Bronchial epithelial cell (primary cell): Measurements from ENCODE around the gene IL12RB1. TPM values are rescaled to one million over a fixed set of nuclear protein-coding genes. Genes with fewer than 3 reads are reported as not detected.
A peak's percentile ranks its signal among the peaks of the same experiment; 100 is the strongest.

Experiments used
- DNase-seq: peaks from one replicate; pipeline ENCODE4 v3.0.0-alpha.2; 2010; ENCODE audit warnings: low read depth
- FAIRE-seq: peaks from 2 replicates; lab custom pipeline; 2011; peaks lifted over from hg19 to GRCh38; lab: Jason Lieb, UNC
- H3K27me3 ChIP-seq: 2 replicates; pipeline ENCODE4 v1.5.1; 2011; ENCODE audit warnings: low read length; ENCODE audit not compliant: control insufficient read depth, insufficient read depth
- H3K36me3 ChIP-seq: 2 replicates; pipeline ENCODE4 v1.5.1; 2011; ENCODE audit warnings: low read length; ENCODE audit not compliant: control insufficient read depth, insufficient read depth
- H3K4me3 ChIP-seq: 2 replicates; pipeline ENCODE4 v1.5.1; 2011; ENCODE audit warnings: mild to moderate bottlenecking, low read depth, low read length, control low read depth
- total RNA-seq: library from RNA; depleted of rRNA; stranded (reverse); fragments of >200 nt; gene quantifications from 2 replicates; pipeline ENCODE4 v1.2.1, GENCODE V29; 2014
- TF ChIP-seq, protein P1 (sequence below): IDR thresholded peaks from 2 replicates; pipeline ENCODE4 v1.5.1; 2011; ENCODE audit warnings: mild to moderate bottlenecking, moderate library complexity, low read length, control low read depth, inconsistent platforms; ENCODE audit not compliant: insufficient read depth, severe bottlenecking

Gene IL12RB1
- total RNA-seq, 1 donor from 2014 or later: under 0.01 TPM

DNA sequence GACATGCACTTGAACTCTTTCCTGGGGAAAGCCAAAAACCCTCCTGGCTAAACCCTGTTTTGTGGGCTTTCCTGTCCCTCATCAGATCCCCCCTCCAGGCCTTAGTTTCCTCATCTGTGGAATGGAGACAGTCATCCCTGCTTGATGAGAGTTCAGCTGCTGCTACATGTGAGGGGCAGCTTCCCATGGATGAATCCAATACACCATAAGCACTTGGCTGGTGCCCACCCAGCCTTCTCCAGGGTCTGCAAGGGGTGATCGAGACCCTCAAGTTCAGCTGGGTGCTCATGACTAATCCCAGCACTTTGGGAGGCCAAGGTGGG, 21.6 kb downstream of the IL12RB1 start:
- Histone ChIP-seq H3K36me3 (no peaks in the 10 kb centered on the region), H3K4me3 (no peak overlapping the region), H3K27me3 (no peaks in the 10 kb centered on the region)
- DNase-seq (no peak), FAIRE-seq (peak; percentile 86)
- TF ChIP-seq, protein P1, sequence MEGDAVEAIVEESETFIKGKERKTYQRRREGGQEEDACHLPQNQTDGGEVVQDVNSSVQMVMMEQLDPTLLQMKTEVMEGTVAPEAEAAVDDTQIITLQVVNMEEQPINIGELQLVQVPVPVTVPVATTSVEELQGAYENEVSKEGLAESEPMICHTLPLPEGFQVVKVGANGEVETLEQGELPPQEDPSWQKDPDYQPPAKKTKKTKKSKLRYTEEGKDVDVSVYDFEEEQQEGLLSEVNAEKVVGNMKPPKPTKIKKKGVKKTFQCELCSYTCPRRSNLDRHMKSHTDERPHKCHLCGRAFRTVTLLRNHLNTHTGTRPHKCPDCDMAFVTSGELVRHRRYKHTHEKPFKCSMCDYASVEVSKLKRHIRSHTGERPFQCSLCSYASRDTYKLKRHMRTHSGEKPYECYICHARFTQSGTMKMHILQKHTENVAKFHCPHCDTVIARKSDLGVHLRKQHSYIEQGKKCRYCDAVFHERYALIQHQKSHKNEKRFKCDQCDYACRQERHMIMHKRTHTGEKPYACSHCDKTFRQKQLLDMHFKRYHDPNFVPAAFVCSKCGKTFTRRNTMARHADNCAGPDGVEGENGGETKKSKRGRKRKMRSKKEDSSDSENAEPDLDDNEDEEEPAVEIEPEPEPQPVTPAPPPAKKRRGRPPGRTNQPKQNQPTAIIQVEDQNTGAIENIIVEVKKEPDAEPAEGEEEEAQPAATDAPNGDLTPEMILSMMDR: no peak

DNA sequence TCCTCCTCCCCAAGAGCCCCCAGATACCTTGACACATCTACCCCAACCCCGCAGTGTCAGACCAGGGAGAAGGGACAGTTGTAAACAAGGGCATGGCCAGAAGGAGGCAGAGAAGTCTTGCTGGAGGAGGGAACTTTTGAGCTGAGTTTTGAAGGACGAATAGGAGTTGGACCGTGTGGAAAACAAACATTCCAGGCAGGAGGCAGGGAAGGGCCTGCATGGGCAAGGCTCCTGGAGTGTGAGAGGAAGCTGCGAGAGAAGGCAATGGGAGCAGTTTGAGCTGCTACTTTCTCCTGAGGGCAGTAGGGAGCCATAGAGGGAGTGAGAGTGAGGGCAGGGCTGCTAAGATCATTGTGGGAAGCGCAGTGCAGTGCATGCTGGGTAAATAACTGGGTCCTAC, 23.3 kb downstream of the IL12RB1 start:
- TF ChIP-seq, protein P1: peak; percentile 19
- no peaks in the 10 kb centered on the region for H3K36me3 ChIP-seq
- FAIRE-seq (peak; percentile 77), DNase-seq (peak; percentile 16)
- H3K27me3 ChIP-seq: no peaks in the 10 kb centered on the region
- H3K4me3 ChIP-seq: no peak overlapping the region

DNA sequence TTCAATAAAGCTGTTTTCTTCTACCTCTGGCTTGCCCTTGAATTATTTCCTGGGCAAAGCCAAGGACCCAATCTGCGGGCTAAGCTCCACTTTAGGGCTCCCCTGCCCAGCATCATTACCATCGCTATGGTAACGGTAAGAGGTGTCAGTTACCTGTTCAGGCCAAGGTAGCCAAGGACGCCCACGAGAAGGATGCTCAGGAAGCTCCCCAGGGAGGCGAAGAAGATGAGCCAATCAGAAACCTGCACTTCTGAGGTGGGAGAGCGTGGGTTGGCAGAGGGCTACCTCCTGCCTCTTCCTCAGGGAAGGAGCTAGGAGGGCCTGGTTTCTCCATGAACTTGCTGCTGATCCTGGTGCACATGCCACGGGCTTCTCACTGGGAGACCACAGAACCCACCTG, 24.7 kb downstream of the IL12RB1 start:
- no peak overlapping the region for H3K4me3 ChIP-seq
- H3K27me3 ChIP-seq: no peaks in the 10 kb centered on the region
- DNase-seq (no peak), FAIRE-seq (no peak)
- TF ChIP-seq, protein P1: no peak
- H3K36me3 ChIP-seq: no peaks in the 10 kb centered on the region

DNA sequence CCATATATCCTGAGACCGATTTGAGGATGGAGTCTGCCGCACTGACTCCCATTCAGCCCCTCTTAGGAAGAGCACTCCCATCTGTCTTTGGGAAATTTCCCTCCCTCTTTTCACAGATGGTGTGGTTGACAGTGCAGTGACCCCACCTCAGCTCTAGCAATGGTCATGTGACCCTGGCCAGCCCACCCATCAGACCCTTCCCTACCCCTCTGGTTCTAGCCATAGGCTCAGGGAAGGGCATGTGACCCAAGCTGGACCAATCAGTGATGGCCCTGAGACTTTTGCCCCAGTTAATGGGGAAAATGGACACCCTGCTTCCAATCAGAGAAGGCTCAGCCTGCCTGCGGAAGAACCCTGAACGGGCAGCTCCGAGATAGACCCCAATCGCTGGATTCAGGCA, 26.3 kb downstream of the IL12RB1 start:
- no peaks in the 10 kb centered on the region for H3K36me3 ChIP-seq
- H3K4me3 ChIP-seq: no peak overlapping the region
- H3K27me3 ChIP-seq: no peaks in the 10 kb centered on the region
- DNase-seq (no peak), FAIRE-seq (no peak)
- TF ChIP-seq, protein P1: no peak

DNA sequence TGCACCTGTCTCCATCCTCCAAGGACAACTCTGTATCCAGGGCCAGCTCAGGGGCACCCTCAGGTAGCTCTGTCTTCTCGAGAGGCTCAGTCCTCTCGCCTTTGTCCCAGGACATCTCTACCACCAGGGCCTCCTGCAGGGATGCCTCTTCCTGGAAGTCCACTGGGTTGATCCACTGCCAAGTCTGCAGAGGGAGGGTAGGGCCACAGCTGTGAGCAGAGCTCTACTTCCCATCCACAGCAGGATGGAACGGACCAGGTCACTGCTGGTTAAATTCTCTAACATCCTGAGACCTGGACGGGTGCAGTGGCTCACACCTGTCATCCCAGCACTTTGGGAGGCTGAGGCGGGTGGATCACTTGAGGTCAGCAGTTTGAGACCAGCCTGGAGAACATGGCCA, 26.8 kb downstream of the IL12RB1 start:
- TF ChIP-seq, protein P1: no peak

DNA sequence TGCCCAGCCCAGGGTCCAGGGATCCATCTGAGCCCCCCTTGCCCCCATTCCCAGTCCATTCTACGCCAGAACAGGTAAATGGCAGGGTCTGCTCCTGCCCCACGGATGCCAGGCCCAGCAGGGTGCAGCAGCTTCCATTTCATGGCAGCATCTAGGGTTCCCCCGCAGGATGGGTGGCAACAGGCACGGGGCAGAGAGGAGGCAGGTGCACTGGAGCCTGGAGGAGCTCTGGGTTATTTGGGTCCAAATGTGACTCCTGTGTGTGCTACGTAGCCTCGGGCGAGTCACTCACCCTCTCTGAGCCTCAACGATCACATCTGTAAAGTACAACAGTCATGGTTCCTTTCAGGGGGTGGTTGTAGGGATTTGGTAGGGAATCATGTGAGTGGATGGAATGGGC, 27.4 kb downstream of the IL12RB1 start:
- Histone ChIP-seq H3K4me3 (no peak overlapping the region), H3K36me3 (no peaks in the 10 kb centered on the region), H3K27me3 (no peaks in the 10 kb centered on the region)
- FAIRE-seq: no peak
- TF ChIP-seq, protein P1: no peak
- DNase-seq: no peak

More for the DNA sequence above, 26.8 kb downstream of the IL12RB1 start:
- Histone ChIP-seq H3K4me3 (no peak overlapping the region), H3K27me3 (no peaks in the 10 kb centered on the region), H3K36me3 (no peaks in the 10 kb centered on the region)
- DNase-seq: no peak
- no peak for FAIRE-seq
